Activated B cell treated with CpG ODN at 0.5 μM for 24 hours (primary cell): ENCODE measurements around the gene PUS7L. TPM values are rescaled to one million over a fixed set of nuclear protein-coding genes. Genes with fewer than 3 reads are reported as not detected.

ENCODE experiments used
- ATAC-seq: fragments of 200-7000 bp; cut with Tn5 transposase; one replicate; pipeline ENCODE4 v1.10.0; 2021; ENCODE audit warnings: low read depth, mild to moderate bottlenecking, moderate library complexity
- CTCF ChIA-PET: fragments of 350-600 bp; sonication (Branson Sonifier 250); formaldehyde crosslinking; loops from one replicate; lab custom pipeline; 2021; ENCODE audit warnings: antibody characterized with exemption; lab: Charles Lee
- POLR2A ChIA-PET: fragments of 350-600 bp; sonication (Branson Sonifier 250); formaldehyde crosslinking; loops from one replicate; lab custom pipeline; 2021; ENCODE audit warnings: antibody characterized with exemption; lab: Charles Lee
- DNase-seq: peaks from one replicate; pipeline ENCODE4 v3.0.0; 2022
- H3K27ac Mint-ChIP-seq: one replicate; pipeline ENCODE4 v1.8.0; 2020; ENCODE audit warnings: mixed read lengths
- H3K27me3 Mint-ChIP-seq: one replicate; pipeline ENCODE4 v1.8.0; 2021; ENCODE audit warnings: mixed read lengths
- H3K36me3 Mint-ChIP-seq: one replicate; pipeline ENCODE4 v1.8.0; 2021; ENCODE audit warnings: low read depth, mixed read lengths
- H3K4me1 Mint-ChIP-seq: one replicate; pipeline ENCODE4 v1.8.0; 2021; ENCODE audit warnings: mixed read lengths
- H3K4me3 Mint-ChIP-seq: one replicate; pipeline ENCODE4 v1.8.0; 2020; ENCODE audit warnings: mild to moderate bottlenecking, mixed read lengths
- H3K9me3 Mint-ChIP-seq: one replicate; pipeline ENCODE4 v1.8.0; 2020; ENCODE audit warnings: mixed read lengths
- intact Hi-C: fragments of 100-400 bp; cut with micrococcal nuclease; formaldehyde crosslinking; loops from one replicate; pipeline ENCODE4 v1.15.1; 2024
- total RNA-seq: library from RNA; stranded (reverse); gene quantifications from 2 replicates; pipeline ENCODE4 v1.2.3, GENCODE V29; 2022
- TF ChIP-seq, protein P1 (sequence below): fragments of 200-600 bp; IDR thresholded peaks from one replicate; pipeline ENCODE4 v1.8.0; 2022; ENCODE audit warnings: antibody characterized with exemption, mild to moderate bottlenecking

PUS7L gene
- total RNA-seq, 1 donor from 2014 or later, result 19.9 TPM

DNA sequence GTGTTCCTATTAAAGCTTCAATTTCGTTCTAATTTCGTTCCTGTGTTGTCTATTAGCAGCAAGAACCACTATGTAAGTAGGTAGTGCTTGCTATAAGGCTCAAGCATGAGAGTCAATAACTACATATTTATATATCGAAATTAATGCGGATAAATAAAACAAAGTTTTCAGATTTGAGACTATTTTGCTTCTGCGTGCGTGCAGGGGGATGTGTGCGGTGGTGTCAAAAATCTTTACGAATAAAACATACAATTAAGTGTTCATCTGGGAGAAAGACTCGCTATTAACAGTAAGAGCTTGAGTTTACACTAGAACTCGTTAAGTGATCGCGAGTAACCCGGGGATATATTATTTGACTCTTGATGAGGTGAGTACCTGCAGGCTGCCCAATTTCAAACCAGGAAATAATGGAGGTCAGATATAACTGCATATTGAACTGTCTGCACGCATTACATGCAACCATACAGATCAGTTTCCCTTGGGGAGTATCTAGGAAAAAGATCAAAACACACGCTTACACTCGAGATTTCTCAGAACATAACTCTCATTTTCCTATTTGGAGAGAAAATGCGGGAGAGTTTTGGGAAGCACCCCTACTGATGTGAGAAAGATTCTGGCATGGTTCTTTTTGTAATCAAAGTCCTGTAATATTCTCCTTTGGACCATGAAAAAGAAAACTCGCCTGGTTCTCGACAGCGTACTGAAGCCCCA lies 46.7 kb upstream of the PUS7L start:
- Mint-ChIP-seq H3K9me3 (no peaks in the 10 kb centered on the region), H3K27me3 (no peaks in the 10 kb centered on the region), H3K36me3 (peaks cover 26% of the 10 kb centered on the region), H3K4me3 (peak overlapping the region; percentile 100), H3K27ac (peak overlapping the region; percentile 86), H3K4me1 (peaks cover 31% of the 10 kb centered on the region)
- intact Hi-C loops, result loop anchor here (2.0 to 10.0 kb wide), 2 partner anchors 15 to 1571 kb away; partner anchors contain the start of gene YAF2
- TF ChIP-seq, protein P1, sequence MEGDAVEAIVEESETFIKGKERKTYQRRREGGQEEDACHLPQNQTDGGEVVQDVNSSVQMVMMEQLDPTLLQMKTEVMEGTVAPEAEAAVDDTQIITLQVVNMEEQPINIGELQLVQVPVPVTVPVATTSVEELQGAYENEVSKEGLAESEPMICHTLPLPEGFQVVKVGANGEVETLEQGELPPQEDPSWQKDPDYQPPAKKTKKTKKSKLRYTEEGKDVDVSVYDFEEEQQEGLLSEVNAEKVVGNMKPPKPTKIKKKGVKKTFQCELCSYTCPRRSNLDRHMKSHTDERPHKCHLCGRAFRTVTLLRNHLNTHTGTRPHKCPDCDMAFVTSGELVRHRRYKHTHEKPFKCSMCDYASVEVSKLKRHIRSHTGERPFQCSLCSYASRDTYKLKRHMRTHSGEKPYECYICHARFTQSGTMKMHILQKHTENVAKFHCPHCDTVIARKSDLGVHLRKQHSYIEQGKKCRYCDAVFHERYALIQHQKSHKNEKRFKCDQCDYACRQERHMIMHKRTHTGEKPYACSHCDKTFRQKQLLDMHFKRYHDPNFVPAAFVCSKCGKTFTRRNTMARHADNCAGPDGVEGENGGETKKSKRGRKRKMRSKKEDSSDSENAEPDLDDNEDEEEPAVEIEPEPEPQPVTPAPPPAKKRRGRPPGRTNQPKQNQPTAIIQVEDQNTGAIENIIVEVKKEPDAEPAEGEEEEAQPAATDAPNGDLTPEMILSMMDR, result no peak
- no peak for DNase-seq
- CTCF ChIA-PET, result interaction anchor here (2.0 to 2.2 kb wide), 2 partner anchors 29 to 78 kb away, joined by 5 read pairs; no protein-coding TSS in a partner anchor
- no peak for ATAC-seq
- POLR2A ChIA-PET, result interaction anchor here (0.9 to 3.7 kb wide), 12 partner anchors 9 to 67 kb away, joined by 3 to 50 read pairs (median 5); partner anchors contain the start of genes IRAK4, PUS7L and TMEM117

DNA sequence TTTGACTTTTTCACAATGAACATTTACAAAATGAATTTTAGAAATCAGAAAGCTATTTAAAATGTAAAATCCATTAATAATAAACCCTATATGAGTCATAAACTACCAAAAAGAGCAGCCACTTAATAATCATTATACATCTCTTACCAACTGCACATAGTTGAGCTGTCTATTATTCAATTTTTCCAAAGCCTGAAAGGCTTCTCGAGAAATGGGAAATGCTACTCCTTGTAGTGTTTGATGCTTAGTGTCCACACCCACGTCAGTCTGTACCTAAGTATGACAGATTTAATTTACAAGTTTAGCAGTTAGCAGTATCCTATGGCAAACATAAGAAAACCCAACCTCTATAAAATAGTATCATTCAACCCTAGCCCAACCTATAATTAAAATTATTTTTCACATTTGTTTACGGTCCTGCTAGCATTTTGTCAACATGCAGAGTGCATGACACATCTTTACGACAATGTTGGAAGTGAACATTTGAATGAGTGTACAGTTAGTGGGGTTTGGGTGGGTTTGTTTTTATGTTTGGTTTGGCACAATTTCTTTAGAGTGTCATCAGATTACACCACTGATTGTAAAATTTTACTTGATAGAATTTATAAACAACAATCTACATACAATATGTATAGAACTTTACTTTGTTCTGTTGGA lies 39.1 kb upstream of the PUS7L start:
- peaks cover 53% of the 10 kb centered on the region for H3K36me3 Mint-ChIP-seq
- no peak for ATAC-seq
- H3K27ac Mint-ChIP-seq, result no peak overlapping the region
- H3K4me1 Mint-ChIP-seq, result peaks cover 16% of the 10 kb centered on the region
- POLR2A ChIA-PET, result no interaction called here
- H3K27me3 Mint-ChIP-seq, result no peaks in the 10 kb centered on the region
- CTCF ChIA-PET, result no interaction called here
- no peak for DNase-seq
- no peaks in the 10 kb centered on the region for H3K9me3 Mint-ChIP-seq
- TF ChIP-seq, protein P1, result no peak
- no peak overlapping the region for H3K4me3 Mint-ChIP-seq
- intact Hi-C loops, result no loop called here

- CTCF ChIA-PET, result no interaction called here
- Mint-ChIP-seq H3K4me3 (no peak overlapping the region), H3K36me3 (peaks cover 46% of the 10 kb centered on the region), H3K27me3 (no peaks in the 10 kb centered on the region), H3K4me1 (peaks cover 16% of the 10 kb centered on the region), H3K9me3 (no peaks in the 10 kb centered on the region), H3K27ac (peak overlapping the region; percentile 60)
- ATAC-seq (no peak), DNase-seq (no peak)
- intact Hi-C loops, result no loop called here
- POLR2A ChIA-PET, result interaction anchor here (2.2 kb wide), 1 partner anchor 10 kb away, joined by 8 read pairs; the partner anchor contains the start of gene TWF1
- TF ChIP-seq, protein P1, result no peak
These were observed 37.2 kb upstream of the PUS7L start for GRCh38 chr12:43795716-43796280.

GRCh38 chr12:43789941-43790340 lies 31.4 kb upstream of the PUS7L start:
- CTCF ChIA-PET, result no interaction called here

More at GRCh38 chr12:43789941-43790340, 31.4 kb upstream of the PUS7L start:
- peaks cover 36% of the 10 kb centered on the region for H3K36me3 Mint-ChIP-seq
- TF ChIP-seq, protein P1, result no peak
- DNase-seq, result no peak
- ATAC-seq, result no peak
- H3K9me3 Mint-ChIP-seq, result no peaks in the 10 kb centered on the region
- no peak overlapping the region for H3K27ac Mint-ChIP-seq
- H3K27me3 Mint-ChIP-seq, result no peaks in the 10 kb centered on the region
- intact Hi-C loops, result loop anchor here (2.0 kb wide), 1 partner anchor 15 kb away; no protein-coding TSS in a partner anchor
- POLR2A ChIA-PET, result interaction anchor here (0.6 kb wide), 1 partner anchor 17 kb away, joined by 3 read pairs; no protein-coding TSS in a partner anchor
- peaks cover 5% of the 10 kb centered on the region for H3K4me1 Mint-ChIP-seq
- H3K4me3 Mint-ChIP-seq, result no peak overlapping the region
